Measurements from ENCODE around the gene ZNHIT2. TPM values are rescaled to one million over a fixed set of nuclear protein-coding genes. Genes with fewer than 3 reads are reported as not detected.

The ZNHIT2 gene
- total and polyA plus RNA-seq, 2 of the 13 experiments (the other 11 are each of a cell fraction or from before 2014, with no cell fraction given) = 1.1 to 6.5 TPM

DNA sequence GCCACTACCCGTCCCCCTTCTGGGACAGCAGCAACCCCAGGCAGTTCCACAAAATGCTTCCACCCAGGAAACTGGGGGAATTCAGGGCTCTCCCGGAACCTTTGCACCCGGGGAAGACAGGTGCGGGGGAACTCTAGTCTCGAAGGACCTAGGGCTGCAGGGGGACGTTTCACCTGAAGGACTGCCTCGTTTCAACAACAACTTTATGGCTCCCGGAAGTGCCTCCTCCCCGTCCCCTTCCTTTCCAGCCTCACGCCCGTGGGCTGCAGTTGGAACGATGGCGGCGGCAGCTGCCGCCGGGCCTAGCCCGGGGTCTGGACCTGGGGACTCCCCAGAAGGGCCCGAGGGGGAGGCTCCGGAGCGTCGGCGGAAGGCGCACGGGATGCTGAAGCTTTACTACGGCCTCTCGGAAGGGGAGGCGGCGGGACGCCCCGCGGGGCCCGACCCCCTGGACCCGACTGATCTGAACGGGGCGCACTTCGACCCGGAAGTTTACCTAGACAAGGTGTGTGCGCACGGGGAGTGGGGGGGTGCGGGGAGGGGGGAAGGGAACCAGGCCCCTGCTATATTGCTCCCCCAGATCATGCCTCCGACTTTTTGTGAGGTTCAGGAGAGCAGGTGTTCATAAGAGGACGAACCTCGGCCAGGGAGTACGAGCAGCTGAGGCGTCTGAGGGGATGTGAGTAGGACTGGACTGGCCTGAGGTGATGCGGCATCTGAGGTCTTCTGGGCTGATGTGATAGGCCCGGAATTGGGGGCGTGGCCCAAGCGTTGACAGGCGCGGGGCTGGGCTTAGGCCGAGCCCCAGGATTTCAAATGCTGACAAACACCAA is 21.3 kb downstream of the ZNHIT2 start, which contains the start of gene VPS51 (continued):
- TF ChIP-seq LCORL (IDR thresholded peaks at IDR 0.05) = no peak
- 0 out of 2 replicates have a peak, but pooled peaks have one; percentile 25 for TF ChIP-seq LCORL (CRISPR knock-in tag; IDR thresholded peaks at IDR 0.05)
- TF ChIP-seq HOXA7 (CRISPR knock-in tag; IDR thresholded peaks at IDR 0.05) = no peak
- TF ChIP-seq, protein P1, sequence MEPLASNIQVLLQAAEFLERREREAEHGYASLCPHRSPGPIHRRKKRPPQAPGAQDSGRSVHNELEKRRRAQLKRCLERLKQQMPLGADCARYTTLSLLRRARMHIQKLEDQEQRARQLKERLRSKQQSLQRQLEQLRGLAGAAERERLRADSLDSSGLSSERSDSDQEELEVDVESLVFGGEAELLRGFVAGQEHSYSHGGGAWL (CRISPR knock-in tag; IDR thresholded peaks at IDR 0.05) = no peak
- TF ChIP-seq, protein P2, sequence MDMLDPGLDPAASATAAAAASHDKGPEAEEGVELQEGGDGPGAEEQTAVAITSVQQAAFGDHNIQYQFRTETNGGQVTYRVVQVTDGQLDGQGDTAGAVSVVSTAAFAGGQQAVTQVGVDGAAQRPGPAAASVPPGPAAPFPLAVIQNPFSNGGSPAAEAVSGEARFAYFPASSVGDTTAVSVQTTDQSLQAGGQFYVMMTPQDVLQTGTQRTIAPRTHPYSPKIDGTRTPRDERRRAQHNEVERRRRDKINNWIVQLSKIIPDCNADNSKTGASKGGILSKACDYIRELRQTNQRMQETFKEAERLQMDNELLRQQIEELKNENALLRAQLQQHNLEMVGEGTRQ (IDR thresholded peaks at IDR 0.05; ENCODE audit: low read depth, low read length) = no peak
- TF ChIP-seq, protein P2 (CRISPR knock-in tag; IDR thresholded peaks at IDR 0.05; ENCODE audit: borderline replicate concordance) = no peak
- peak; percentile 91; the same call in 1 of the 2 replicates for TF ChIP-seq SPEN (CRISPR knock-in tag; IDR thresholded peaks at IDR 0.05; ENCODE audit: low read depth)
- TF ChIP-seq KLF13 (CRISPR knock-in tag; IDR thresholded peaks at IDR 0.05) = no peak; the same call in 1 of the 2 replicates
- no peak; the same call in 1 of the 2 replicates for TF ChIP-seq XBP1 (CRISPR knock-in tag; IDR thresholded peaks at IDR 0.05)
- TF ChIP-seq ZNF552 (CRISPR knock-in tag; IDR thresholded peaks at IDR 0.05; ENCODE audit: borderline replicate concordance) = 0 out of 2 replicates have a peak, but pooled peaks have one; percentile 63
- TF ChIP-seq AGO1 (IDR thresholded peaks at IDR 0.05; ENCODE audit: low read depth, low read length, poor library complexity, severe bottlenecking) = peak; percentile 64
- TF ChIP-seq RFXANK (CRISPR knock-in tag; IDR thresholded peaks at IDR 0.05) = no peak; the same call in 1 of the 2 replicates
- TF ChIP-seq, protein P3, sequence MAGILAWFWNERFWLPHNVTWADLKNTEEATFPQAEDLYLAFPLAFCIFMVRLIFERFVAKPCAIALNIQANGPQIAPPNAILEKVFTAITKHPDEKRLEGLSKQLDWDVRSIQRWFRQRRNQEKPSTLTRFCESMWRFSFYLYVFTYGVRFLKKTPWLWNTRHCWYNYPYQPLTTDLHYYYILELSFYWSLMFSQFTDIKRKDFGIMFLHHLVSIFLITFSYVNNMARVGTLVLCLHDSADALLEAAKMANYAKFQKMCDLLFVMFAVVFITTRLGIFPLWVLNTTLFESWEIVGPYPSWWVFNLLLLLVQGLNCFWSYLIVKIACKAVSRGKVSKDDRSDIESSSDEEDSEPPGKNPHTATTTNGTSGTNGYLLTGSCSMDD (CRISPR knock-in tag; IDR thresholded peaks at IDR 0.05) = no peak
- TF ChIP-seq, protein P4, sequence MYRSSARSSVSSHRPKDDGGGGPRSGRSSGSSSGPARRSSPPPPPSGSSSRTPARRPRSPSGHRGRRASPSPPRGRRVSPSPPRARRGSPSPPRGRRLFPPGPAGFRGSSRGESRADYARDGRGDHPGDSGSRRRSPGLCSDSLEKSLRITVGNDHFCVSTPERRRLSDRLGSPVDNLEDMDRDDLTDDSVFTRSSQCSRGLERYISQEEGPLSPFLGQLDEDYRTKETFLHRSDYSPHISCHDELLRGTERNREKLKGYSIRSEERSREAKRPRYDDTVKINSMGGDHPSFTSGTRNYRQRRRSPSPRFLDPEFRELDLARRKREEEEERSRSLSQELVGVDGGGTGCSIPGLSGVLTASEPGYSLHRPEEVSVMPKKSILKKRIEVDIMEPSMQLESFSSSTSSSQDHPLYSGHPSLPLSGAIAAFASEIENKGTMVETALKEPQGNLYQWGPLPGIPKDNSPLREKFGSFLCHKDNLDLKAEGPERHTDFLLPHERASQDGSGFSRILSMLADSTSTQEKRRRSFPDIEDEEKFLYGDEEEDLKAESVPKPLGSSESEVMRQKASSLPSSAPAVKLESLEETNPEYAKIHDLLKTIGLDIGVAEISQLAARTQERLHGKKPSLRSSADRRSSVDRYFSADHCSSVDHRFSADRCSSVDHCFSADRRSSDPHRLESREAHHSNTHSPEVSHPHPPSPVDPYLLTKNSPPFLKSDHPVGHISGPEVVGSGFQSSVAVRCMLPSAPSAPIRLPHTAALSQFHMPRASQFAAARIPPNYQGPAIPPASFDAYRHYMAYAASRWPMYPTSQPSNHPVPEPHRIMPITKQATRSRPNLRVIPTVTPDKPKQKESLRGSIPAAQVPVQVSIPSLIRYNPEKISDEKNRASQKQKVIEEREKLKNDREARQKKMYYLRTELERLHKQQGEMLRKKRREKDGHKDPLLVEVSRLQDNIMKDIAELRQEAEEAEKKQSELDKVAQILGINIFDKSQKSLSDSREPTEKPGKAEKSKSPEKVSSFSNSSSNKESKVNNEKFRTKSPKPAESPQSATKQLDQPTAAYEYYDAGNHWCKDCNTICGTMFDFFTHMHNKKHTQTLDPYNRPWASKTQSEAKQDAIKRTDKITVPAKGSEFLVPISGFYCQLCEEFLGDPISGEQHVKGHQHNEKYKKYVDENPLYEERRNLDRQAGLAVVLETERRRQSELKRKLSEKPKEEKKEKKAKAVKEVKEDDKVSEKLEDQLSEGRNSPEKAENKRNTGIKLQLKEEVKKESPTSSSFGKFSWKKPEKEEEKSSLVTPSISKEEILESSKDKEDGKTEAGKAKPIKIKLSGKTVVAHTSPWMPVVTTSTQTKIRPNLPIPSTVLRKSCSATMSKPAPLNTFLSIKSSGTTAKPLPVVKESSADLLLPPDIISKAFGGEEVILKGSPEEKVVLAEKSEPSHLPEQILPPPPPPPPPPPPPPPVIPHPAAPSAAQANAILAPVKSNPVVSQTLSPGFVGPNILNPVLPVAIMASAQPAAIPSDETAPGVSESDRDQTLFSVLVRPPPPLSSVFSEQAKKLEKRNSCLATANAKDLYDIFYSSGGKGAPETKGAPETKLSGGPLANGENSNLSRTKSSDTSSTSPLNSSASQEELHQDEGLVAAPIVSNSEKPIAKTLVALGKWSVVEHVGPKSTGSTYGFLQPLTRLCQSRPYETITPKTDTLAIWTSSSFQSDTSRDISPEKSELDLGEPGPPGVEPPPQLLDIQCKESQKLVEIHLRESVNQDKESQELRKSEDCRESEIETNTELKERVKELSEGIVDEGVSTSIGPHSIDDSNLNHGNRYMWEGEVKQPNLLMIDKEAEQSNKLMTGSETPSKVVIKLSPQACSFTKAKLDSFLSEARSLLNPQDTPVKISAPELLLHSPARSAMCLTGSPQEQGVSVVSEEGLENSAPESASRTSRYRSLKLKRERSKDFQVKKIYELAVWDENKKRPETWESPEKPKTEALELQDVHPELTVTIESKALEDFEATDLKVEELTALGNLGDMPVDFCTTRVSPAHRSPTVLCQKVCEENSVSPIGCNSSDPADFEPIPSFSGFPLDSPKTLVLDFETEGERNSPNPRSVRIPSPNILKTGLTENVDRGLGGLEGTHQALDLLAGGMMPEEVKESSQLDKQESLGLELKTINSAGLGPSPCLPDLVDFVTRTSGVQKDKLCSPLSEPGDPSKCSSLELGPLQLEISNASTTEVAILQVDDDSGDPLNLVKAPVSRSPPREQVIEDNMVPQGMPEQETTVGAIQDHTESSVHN (CRISPR knock-in tag; IDR thresholded peaks at IDR 0.05) = 0 out of 2 replicates have a peak, but pooled peaks have one; percentile 48
- no peak for TF ChIP-seq ZSCAN12 (CRISPR knock-in tag; IDR thresholded peaks at IDR 0.05)
- TF ChIP-seq CCDC6 (CRISPR knock-in tag; IDR thresholded peaks at IDR 0.05) = no peak
- TF ChIP-seq PRMT3 (CRISPR knock-in tag; IDR thresholded peaks at IDR 0.05; ENCODE audit: borderline replicate concordance, low read depth) = no peak
- TF ChIP-seq FLYWCH1 (CRISPR knock-in tag; IDR thresholded peaks at IDR 0.05) = peak; percentile 58; the same call in 1 of the 2 replicates
